Suprapubic skin (tissue), 4 donors: ENCODE results near the gene MARCHF2.

Experiments
- CTCF ChIP-seq, 2 donors: fragments of 200-600 bp in 1 of 2; fragments of 450-650 bp in 1 of 2; sonication (generic) in 1 of 2; IDR thresholded peaks; one replicate each; pipeline ENCODE4 v1.5.1; 2016 to 2019; ENCODE audit warnings: antibody characterized with exemption in 2 of 2, mild to moderate bottlenecking in 1 of 2, moderate library complexity in 1 of 2
- EP300 ChIP-seq: sonication (generic); formaldehyde crosslinking; IDR thresholded peaks from one replicate; pipeline ENCODE4 v1.6.1; 2017; ENCODE audit warnings: antibody characterized with exemption
- POLR2A ChIP-seq, 2 donors: fragments of 450-650 bp; IDR thresholded peaks; one replicate each; pipeline ENCODE4 v1.6.1; 2017; ENCODE audit warnings: antibody characterized with exemption in 2 of 2, mild to moderate bottlenecking in 2 of 2, moderate library complexity in 2 of 2
- POLR2AphosphoS5 ChIP-seq, 3 donors: sonication (generic); formaldehyde crosslinking; IDR thresholded peaks; one replicate each; pipeline ENCODE4 v1.6.1; 2017; ENCODE audit warnings: antibody characterized with exemption in 3 of 3

DNA sequence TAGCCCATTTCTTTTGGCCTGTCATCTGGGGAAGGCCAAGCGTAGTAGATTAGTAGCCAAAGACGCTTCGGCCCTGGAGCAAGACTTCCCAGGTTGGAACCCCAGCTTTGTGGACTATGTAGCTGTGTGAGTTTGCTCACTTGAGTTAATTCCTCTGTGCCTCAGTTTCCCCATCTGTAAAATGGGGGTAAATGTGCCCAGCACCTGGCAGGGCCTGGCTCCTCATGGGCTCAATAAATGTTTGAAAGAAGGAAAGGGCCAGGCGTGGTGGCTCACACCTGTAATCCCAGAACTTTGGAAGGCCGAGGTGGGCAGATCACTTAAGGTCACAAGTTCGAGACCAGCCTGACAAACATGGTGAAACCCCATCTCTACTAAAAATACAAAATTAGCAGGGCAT lies 16.7 kb downstream of the MARCHF2 start:
- TF ChIP-seq CTCF (IDR thresholded peaks at IDR 0.05) (no peak), EP300 (no peak), POLR2AphosphoS5 (IDR thresholded peaks at IDR 0.05) (no peak), POLR2A (IDR thresholded peaks at IDR 0.05) (no peak)
